Measurements from ENCODE around the gene TACR1.

The TACR1 gene

GRCh38 chr2:75055142-75055819 lies 144.0 kb downstream of the TACR1 start:
- no peak for TF ChIP-seq CTCF (IDR thresholded peaks at IDR 0.05)
- no peaks in the 10 kb centered on the region for H3K79me2 ChIP-seq
- H3K27ac ChIP-seq, result no peak overlapping the region
- H3K4me1 ChIP-seq, result no peaks in the 10 kb centered on the region
- no peak overlapping the region for H3K4me3 ChIP-seq (ENCODE audit: low read depth, low read length)
- H3K9me3 ChIP-seq (ENCODE audit: control insufficient read depth, low read length), result no peaks in the 10 kb centered on the region
- H3K4me2 ChIP-seq (ENCODE audit: low read length), result no peak overlapping the region
- no peak overlapping the region for H2AFZ ChIP-seq
- no peaks in the 10 kb centered on the region for H3K36me3 ChIP-seq (ENCODE audit: control insufficient read depth, insufficient read depth, low read length)
- H3K27me3 ChIP-seq (ENCODE audit: control insufficient read depth, insufficient read depth, low read length), result no peaks in the 10 kb centered on the region
- no peak overlapping the region for H3K9ac ChIP-seq

GRCh38 chr2:75054296-75054695 lies 145.0 kb downstream of the TACR1 start:
- H3K36me3 ChIP-seq (ENCODE audit: control insufficient read depth, insufficient read depth, low read length), result no peaks in the 10 kb centered on the region
- no peak overlapping the region for H3K27ac ChIP-seq
- H3K9me3 ChIP-seq (ENCODE audit: control insufficient read depth, low read length), result no peaks in the 10 kb centered on the region
- TF ChIP-seq CTCF (IDR thresholded peaks at IDR 0.05), result no peak
- H2AFZ ChIP-seq, result no peak overlapping the region
- no peak overlapping the region for H3K9ac ChIP-seq
- no peaks in the 10 kb centered on the region for H3K4me1 ChIP-seq
- no peaks in the 10 kb centered on the region for H3K79me2 ChIP-seq
- H3K4me3 ChIP-seq (ENCODE audit: low read depth, low read length), result no peak overlapping the region
- no peaks in the 10 kb centered on the region for H3K27me3 ChIP-seq (ENCODE audit: control insufficient read depth, insufficient read depth, low read length)
- no peak overlapping the region for H3K4me2 ChIP-seq (ENCODE audit: low read length)

- H3K9ac ChIP-seq, result no peak overlapping the region
- H3K4me1 ChIP-seq, result no peaks in the 10 kb centered on the region
- peak overlapping the region; percentile 20 for H2AFZ ChIP-seq
- peak; percentile 52 for TF ChIP-seq CTCF (IDR thresholded peaks at IDR 0.05)
- H3K4me2 ChIP-seq (ENCODE audit: low read length), result no peak overlapping the region
- no peaks in the 10 kb centered on the region for H3K36me3 ChIP-seq (ENCODE audit: control insufficient read depth, insufficient read depth, low read length)
- no peak overlapping the region for H3K27ac ChIP-seq
- no peaks in the 10 kb centered on the region for H3K9me3 ChIP-seq (ENCODE audit: control insufficient read depth, low read length)
- H3K27me3 ChIP-seq (ENCODE audit: control insufficient read depth, insufficient read depth, low read length), result no peaks in the 10 kb centered on the region
- no peaks in the 10 kb centered on the region for H3K79me2 ChIP-seq
- no peak overlapping the region for H3K4me3 ChIP-seq (ENCODE audit: low read depth, low read length)
Measured at GRCh38 chr2:75053484-75054112, 145.7 kb downstream of the TACR1 start.

- no peaks in the 10 kb centered on the region for H3K36me3 ChIP-seq (ENCODE audit: control insufficient read depth, insufficient read depth, low read length)
- H3K4me1 ChIP-seq, result no peaks in the 10 kb centered on the region
- H3K4me2 ChIP-seq (ENCODE audit: low read length), result no peak overlapping the region
- no peak overlapping the region for H3K27ac ChIP-seq
- no peaks in the 10 kb centered on the region for H3K27me3 ChIP-seq (ENCODE audit: control insufficient read depth, insufficient read depth, low read length)
- no peak for TF ChIP-seq CTCF (IDR thresholded peaks at IDR 0.05)
- H3K9me3 ChIP-seq (ENCODE audit: control insufficient read depth, low read length), result no peaks in the 10 kb centered on the region
- no peak overlapping the region for H3K9ac ChIP-seq
- H3K79me2 ChIP-seq, result no peaks in the 10 kb centered on the region
- H3K4me3 ChIP-seq (ENCODE audit: low read depth, low read length), result no peak overlapping the region
- H2AFZ ChIP-seq, result no peak overlapping the region
Measured at GRCh38 chr2:75047992-75048625, 151.2 kb downstream of the TACR1 start.

Data from parathyroid adenoma (tissue), 2 donors.